ENCODE measurements around the gene TEX38. TPM values are rescaled to one million over a fixed set of nuclear protein-coding genes. Genes with fewer than 3 reads are reported as not detected.

The TEX38 gene
- polyA plus RNA-seq = not detected

DNA sequence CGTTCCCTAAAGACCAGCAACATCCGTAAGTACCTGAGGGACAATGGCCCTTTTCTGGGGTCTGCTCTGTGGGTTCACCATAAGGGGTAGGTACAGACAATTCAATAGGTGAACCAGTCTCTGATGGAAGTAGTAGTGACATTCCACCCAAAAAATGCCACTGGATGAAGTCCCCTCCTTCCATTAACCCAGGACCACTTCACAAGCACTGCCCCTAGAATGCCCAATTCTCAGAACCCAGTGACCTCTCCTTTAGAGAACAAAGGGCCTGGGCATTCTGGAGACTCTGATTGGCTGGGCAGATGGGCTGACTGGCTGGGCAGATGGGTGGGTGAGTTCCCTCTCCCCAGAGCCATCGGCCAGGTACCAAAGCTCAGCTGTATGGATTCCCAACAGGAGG is at the start of gene TEX38:
Gene TEX38, plus strand, starts transcription at position 301 of the 400 bp plus-strand sequence. Its CDS starts 81 bp downstream, at position 382.
- DNase-seq = no peak
- peaks cover 0 to 2% (median 0%) of the 10 kb centered on the region in 3 donors for H3K27me3 Mint-ChIP-seq (ENCODE audit: low read depth in 3 of 3)
- H3K4me1 Mint-ChIP-seq = peaks cover 26 to 27% of the 10 kb centered on the region in 2 donors
- no peak within 1 kb of the TSS for H3K4me3 Mint-ChIP-seq
- no peaks in the 10 kb centered on the region for H3K9me3 Mint-ChIP-seq
- H3K27ac Mint-ChIP-seq = no peak within 1 kb of the TSS
- H3K36me3 Mint-ChIP-seq = peaks cover 0 to 7% (median 0%) of the 10 kb centered on the region in 3 donors

DNA sequence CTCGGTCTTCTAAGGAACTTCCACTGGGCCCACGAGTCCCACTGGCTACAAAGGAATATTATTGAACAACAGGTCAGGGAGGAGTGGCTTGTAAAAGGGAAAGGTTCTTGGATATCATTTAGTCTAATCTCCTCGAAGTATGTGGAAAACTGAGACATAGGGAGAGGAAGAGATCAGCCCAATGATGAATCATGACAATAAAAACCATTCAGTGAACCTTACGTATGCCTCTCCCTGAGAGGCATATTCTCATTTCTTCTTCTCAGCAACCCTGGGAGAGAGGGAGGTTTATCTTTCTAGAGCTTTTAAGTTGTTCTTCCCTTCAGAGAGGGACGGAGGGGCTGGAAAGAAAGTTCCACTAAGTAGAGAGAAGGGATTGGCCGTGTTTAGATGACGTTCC is 49.7 kb upstream of the TEX38 start:
- Mint-ChIP-seq H3K36me3 (peaks cover 0 to 3% (median 0%) of the 10 kb centered on the region in 3 donors), H3K27me3 (ENCODE audit: low read depth in 3 of 3) (peaks cover 0 to 2% (median 0%) of the 10 kb centered on the region in 3 donors), H3K4me3 (no peak overlapping the region), H3K4me1 (peaks cover 5 to 8% of the 10 kb centered on the region in 2 donors), H3K9me3 (no peaks in the 10 kb centered on the region), H3K27ac (no peak overlapping the region)
- no peak for DNase-seq

DNA sequence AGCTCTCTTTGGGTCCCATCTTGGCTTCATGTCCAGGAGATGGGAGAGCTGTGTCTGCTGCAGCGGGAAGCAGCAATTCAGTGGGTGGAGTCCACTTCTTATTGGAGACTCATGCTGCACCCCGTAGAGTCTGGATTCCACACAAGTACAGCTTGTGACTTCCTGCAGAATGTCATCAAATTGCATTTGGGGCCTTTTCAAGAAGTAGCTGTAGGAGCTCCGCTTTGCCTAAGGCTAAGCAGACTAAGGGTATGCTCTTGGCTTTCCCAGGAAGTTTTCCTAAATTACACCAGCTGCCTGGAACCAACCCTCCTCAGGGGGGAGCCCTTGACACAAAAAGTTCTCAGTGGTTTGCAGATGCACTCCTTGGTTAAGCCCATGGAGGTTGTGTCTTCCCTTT is 49.3 kb upstream of the TEX38 start:
- Mint-ChIP-seq H3K4me3 (no peak overlapping the region), H3K27me3 (ENCODE audit: low read depth in 3 of 3) (peaks cover 0 to 2% (median 0%) of the 10 kb centered on the region in 3 donors), H3K4me1 (peaks cover under 1 to 4% of the 10 kb centered on the region in 2 donors), H3K27ac (no peak overlapping the region), H3K36me3 (peaks cover 0 to 3% (median 0%) of the 10 kb centered on the region in 3 donors), H3K9me3 (no peaks in the 10 kb centered on the region)
- no peak for DNase-seq

DNA sequence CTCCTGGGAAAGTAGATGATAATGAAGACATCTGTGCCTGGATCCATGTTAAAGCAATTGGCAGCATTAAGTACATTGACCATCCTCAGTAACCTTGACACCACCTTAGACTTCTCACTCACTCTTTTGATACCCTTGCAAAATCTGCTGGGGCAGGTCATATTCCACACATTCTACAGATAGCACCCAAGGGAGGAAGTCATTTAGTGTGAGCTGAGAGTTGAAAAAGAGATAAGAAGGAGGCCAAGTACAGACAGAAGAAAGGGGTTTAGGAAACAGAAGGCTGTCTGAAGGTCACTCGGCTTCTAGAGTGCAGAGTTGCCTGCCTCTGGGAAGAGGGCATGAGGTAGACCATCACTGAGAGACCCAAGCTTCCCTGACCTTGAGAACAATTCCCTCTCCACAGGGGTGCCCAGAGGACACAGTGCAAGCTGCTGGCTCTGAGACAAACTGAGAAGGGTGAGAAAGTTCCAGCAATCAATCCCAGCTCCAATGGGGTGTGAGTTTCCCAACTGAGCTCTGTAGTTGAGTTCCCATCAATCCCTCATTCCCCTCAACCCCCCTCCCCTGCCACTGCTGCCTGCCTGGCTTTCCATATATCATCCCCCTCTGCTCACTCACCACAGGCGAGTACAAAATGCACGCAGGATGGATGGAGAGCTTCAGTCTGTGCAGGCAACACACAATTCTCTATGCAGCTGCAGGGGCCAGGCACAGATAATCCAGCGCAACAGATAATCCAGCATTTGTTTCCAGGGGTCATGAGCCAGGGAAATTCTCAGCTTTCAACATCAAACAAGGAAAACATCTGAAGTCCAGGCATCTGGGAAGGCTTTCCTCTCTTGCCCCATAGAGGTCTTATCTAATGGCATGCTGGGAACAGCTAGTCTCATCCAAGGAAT is 47.7 kb upstream of the TEX38 start:
- Mint-ChIP-seq H3K27ac (peak overlapping the region in 1 of 6 donors; percentile 17), H3K4me1 (no peaks in the 10 kb centered on the region), H3K4me3 (no peak overlapping the region), H3K27me3 (ENCODE audit: low read depth in 3 of 3) (peaks cover 0 to 5% (median 0%) of the 10 kb centered on the region in 3 donors), H3K9me3 (no peaks in the 10 kb centered on the region), H3K36me3 (peaks cover 0 to 10% (median 3%) of the 10 kb centered on the region in 3 donors)
- no peak for DNase-seq

DNA sequence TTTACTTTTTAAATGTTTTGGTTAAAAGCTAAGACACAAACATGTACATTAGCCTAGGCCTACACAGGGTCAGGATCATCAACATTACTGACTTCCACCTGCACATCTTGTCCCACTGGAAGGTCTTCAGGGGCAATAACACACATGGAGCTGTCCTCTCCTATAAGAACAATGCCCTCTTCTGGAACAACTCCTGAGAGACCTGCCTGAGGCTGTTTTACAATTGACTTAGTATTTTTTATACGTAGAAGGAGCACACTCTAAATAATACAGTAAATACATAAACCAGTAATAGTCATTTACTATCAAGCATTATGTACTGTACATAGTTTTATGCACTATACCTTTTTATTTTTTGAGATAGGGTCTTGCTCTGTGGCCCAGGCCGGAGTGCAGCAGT is 40.9 kb upstream of the TEX38 start:
- no peaks in the 10 kb centered on the region for H3K4me1 Mint-ChIP-seq
- H3K4me3 Mint-ChIP-seq = no peak overlapping the region
- H3K9me3 Mint-ChIP-seq = no peaks in the 10 kb centered on the region
- peaks cover 0 to 3% (median 0%) of the 10 kb centered on the region in 3 donors for H3K27me3 Mint-ChIP-seq (ENCODE audit: low read depth in 3 of 3)
- H3K27ac Mint-ChIP-seq = no peak overlapping the region
- H3K36me3 Mint-ChIP-seq = peaks cover 14 to 31% (median 14%) of the 10 kb centered on the region in 3 donors
- no peak for DNase-seq

DNA sequence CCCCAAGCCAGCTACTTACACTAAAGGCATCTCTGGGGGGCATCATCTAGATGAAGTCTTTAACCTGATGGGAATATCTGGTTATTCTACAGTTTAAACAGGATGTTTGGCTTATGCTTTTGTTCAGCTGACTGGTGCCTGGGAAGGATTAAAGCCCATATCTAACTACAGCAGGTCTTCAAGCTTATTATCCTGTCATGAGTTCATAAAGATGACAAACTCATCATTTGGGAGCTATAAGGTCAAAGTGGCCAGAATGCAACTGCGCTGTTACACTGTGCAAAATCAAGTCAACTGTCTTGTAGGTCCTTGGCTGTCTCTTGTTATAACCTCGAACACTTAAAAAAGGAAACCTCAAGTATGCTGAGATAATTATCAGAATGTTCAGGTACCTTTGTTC is 36.4 kb upstream of the TEX38 start:
- no peak overlapping the region for H3K27ac Mint-ChIP-seq
- peaks cover 12 to 44% (median 17%) of the 10 kb centered on the region in 3 donors for H3K36me3 Mint-ChIP-seq
- DNase-seq = no peak
- H3K4me1 Mint-ChIP-seq = no peaks in the 10 kb centered on the region
- H3K4me3 Mint-ChIP-seq = no peak overlapping the region
- H3K9me3 Mint-ChIP-seq = no peaks in the 10 kb centered on the region
- H3K27me3 Mint-ChIP-seq (ENCODE audit: low read depth in 3 of 3) = no peaks in the 10 kb centered on the region

DNA sequence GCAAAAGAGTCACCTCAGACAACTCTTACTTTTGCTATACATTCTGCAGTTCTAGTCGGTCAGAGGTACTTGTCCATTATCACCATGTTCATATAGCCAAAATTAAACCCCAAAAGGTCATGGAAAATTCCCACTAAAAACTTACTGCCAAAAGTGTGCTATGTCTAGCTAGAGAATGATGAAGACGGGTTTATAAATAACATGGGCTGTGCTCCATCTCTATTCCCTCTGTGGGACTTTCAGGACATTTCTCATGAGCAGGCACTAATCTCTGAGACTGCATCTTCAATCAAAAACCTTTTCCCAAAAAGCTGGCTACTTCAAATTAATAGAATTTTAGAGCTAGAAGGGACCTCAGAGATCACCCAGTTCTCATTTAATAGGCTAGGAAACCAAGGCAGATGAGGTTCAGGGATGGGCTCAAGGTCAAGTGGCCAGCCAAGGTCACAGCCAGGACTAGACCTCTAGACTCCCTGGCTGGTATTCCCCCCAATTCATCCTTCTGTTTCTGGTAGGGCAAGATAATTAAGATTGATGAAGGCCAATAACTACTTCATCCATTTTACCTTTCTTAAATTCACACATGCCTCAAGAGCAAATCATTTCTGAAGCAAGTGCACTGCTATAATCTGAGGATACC is 34.1 kb upstream of the TEX38 start:
- Mint-ChIP-seq H3K4me1 (no peaks in the 10 kb centered on the region), H3K9me3 (no peaks in the 10 kb centered on the region), H3K36me3 (peaks cover 20 to 49% (median 24%) of the 10 kb centered on the region in 3 donors), H3K27ac (no peak overlapping the region), H3K4me3 (no peak overlapping the region), H3K27me3 (ENCODE audit: low read depth in 3 of 3) (peaks cover 0 to 2% (median 0%) of the 10 kb centered on the region in 3 donors)
- DNase-seq = no peak

DNA sequence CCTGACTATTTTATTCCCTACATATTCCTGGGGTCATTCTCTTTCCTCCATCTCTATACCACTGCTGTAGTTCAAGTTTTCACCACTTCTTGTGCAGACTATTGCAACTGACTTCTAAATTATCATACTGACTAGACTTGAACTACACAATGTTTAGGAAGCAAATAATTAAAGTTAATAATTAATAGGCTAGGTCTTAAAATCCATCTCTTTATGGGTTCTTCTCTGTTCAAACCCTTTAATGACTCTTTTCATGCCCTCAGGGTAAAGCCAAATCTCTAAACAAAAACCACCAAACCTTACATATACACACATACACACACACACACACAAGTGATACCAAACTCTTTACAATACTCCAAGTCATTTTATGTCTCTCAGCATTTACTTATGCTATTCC is 32.7 kb upstream of the TEX38 start:
- Mint-ChIP-seq H3K27me3 (ENCODE audit: low read depth in 3 of 3) (peaks cover 0 to 2% (median 0%) of the 10 kb centered on the region in 3 donors), H3K9me3 (no peaks in the 10 kb centered on the region), H3K27ac (no peak overlapping the region), H3K36me3 (peaks cover 15 to 38% (median 20%) of the 10 kb centered on the region in 3 donors), H3K4me3 (no peak overlapping the region), H3K4me1 (no peaks in the 10 kb centered on the region)
- DNase-seq = no peak

DNA sequence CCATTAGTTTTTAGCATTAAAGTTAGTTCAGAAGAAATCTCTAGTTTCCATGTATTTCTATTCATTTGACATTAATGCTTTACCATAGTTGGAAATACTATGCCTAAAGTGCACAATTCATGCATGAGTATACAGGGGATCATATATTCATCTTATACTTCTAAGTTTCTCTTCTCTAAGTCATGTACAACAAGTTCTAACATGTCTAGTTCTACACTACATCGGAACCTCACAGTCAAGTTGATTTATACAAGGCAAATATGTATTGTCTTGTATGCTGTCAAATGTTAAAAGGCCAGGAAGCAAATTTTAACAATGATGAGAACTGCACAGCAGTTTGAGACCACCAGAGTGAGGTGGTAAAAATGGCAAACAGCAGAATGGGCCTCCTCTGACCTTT is 32.1 kb upstream of the TEX38 start:
- Mint-ChIP-seq H3K27ac (no peak overlapping the region), H3K4me3 (no peak overlapping the region), H3K27me3 (ENCODE audit: low read depth in 3 of 3) (peaks cover 0 to 2% (median 0%) of the 10 kb centered on the region in 3 donors), H3K9me3 (no peaks in the 10 kb centered on the region), H3K36me3 (peaks cover 14 to 32% (median 20%) of the 10 kb centered on the region in 3 donors), H3K4me1 (no peaks in the 10 kb centered on the region)
- DNase-seq = no peak

DNA sequence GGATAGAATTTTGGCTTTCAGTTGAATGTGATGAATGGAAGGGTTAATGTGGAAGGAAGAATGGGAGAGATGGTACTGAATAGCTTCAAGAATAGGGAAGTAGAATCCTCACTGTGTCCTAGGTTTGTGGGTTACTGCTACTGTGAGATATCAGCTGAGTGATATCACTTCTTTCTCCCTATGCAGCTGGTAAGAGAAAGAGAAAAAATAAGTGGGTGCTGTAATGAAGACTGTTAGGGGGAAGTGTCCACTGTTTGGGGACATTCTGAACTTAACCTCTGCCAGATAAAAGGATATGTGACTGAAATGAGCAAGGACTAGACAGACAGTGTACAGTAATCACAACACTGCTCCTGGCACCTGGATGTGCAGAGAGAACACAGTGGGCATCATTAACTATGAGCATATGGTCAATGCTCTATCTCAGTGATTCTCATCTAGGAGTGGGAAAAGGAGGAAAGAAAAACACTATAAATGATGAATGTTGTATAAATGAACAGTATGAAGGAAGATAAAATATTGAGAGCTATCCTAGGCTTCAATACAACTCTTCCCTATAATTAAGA is 29.5 kb upstream of the TEX38 start:
- H3K27me3 Mint-ChIP-seq (ENCODE audit: low read depth in 3 of 3) = peaks cover 0 to 2% (median 0%) of the 10 kb centered on the region in 3 donors
- H3K27ac Mint-ChIP-seq = no peak overlapping the region
- no peaks in the 10 kb centered on the region for H3K4me1 Mint-ChIP-seq
- H3K36me3 Mint-ChIP-seq = peaks cover 12 to 30% (median 25%) of the 10 kb centered on the region in 3 donors
- no peak overlapping the region for H3K4me3 Mint-ChIP-seq
- no peak for DNase-seq
- no peaks in the 10 kb centered on the region for H3K9me3 Mint-ChIP-seq

DNA sequence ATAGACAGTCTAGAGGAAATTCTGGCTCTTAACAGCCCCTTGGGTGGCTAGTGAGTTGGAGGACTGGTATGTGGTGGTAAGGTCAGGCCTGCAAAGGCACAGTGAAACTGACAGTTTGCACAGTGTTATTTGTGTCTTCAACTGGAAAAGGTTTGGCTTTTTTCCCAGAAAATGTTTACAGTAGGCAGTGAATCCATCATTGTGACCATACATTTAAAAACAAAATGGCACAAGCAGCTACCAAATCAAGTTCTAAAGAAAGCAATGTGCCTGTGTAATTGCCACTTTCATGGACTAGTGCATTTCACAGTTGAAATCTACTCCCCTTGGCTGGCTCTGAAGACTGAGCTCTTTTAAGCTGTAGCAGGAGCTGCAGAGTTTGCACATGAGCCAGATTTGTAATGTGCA is 28.3 kb upstream of the TEX38 start:
- no peak overlapping the region for H3K27ac Mint-ChIP-seq
- no peaks in the 10 kb centered on the region for H3K4me1 Mint-ChIP-seq
- no peaks in the 10 kb centered on the region for H3K9me3 Mint-ChIP-seq
- peaks cover 16 to 35% (median 29%) of the 10 kb centered on the region in 3 donors for H3K36me3 Mint-ChIP-seq
- no peak overlapping the region for H3K4me3 Mint-ChIP-seq
- peaks cover 0 to 2% (median 0%) of the 10 kb centered on the region in 3 donors for H3K27me3 Mint-ChIP-seq (ENCODE audit: low read depth in 3 of 3)
- no peak for DNase-seq

DNA sequence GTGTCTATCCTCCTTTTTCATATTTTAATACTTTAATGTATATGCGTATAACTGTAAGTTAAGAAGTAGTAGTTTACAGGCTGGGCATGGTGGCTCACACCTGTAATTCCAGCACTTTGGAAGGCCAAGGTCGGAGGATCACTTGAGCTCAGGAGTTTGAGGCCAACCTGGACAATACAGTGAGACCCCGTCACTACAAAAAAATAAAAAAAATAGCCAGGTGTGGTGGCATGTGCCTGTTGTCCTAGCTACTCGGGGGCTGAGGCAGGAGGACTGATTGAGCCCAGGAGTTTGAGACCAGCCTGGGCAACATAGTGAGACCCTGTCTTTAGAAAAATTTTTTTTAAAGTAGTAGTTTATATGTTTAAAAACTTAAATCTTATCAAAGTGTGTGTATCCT is 25.8 kb upstream of the TEX38 start:
- no peaks in the 10 kb centered on the region for H3K9me3 Mint-ChIP-seq
- no peak overlapping the region for H3K27ac Mint-ChIP-seq
- peaks cover 0 to 2% (median 0%) of the 10 kb centered on the region in 3 donors for H3K27me3 Mint-ChIP-seq (ENCODE audit: low read depth in 3 of 3)
- DNase-seq = no peak
- H3K4me3 Mint-ChIP-seq = no peak overlapping the region
- no peaks in the 10 kb centered on the region for H3K4me1 Mint-ChIP-seq
- peaks cover 24 to 39% (median 38%) of the 10 kb centered on the region in 3 donors for H3K36me3 Mint-ChIP-seq

DNA sequence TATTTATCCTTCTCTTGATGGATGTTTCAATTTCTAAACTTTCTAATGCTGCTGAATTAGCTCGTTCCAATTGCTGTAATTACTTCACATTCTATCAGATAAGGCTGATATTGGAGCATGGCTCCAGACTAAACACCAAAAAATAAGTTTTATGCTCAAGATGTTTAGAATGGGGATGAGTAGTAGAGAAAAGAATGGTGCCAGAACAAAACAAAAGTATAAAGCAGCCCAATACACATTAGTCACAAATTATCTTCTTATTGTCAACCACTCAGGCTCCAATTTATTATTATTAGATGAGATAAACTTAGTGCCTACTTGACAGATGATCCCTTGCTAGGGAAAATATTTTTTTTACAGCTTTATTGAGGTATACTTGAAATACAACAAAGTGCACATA is 25.3 kb upstream of the TEX38 start:
- no peaks in the 10 kb centered on the region for H3K9me3 Mint-ChIP-seq
- no peak overlapping the region for H3K27ac Mint-ChIP-seq
- H3K27me3 Mint-ChIP-seq (ENCODE audit: low read depth in 3 of 3) = peaks cover 0 to 2% (median 0%) of the 10 kb centered on the region in 3 donors
- no peaks in the 10 kb centered on the region for H3K4me1 Mint-ChIP-seq
- no peak overlapping the region for H3K4me3 Mint-ChIP-seq
- H3K36me3 Mint-ChIP-seq = peaks cover 24 to 40% (median 37%) of the 10 kb centered on the region in 3 donors
- no peak for DNase-seq

DNA sequence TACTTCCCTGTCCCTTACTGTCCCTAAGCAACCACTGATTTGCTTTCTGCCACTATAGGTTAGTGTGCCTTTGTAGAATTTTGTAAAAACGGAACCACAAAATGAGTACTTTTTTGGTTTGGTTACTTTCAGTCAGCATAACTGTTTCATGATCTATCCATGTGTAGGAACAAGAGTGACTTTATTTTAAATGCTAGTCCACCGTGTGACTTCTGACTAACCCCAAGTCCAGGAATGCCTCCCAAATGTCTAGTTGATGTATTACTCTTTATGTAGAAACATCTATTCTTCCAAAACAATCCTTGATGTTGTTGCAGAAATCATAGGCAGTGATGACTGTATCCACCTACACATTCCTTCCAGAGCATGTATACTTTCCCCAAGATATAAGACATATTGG is 24.8 kb upstream of the TEX38 start:
- Mint-ChIP-seq H3K4me1 (no peaks in the 10 kb centered on the region), H3K36me3 (peaks cover 20 to 37% (median 34%) of the 10 kb centered on the region in 3 donors), H3K27ac (no peak overlapping the region), H3K9me3 (no peaks in the 10 kb centered on the region), H3K27me3 (ENCODE audit: low read depth in 3 of 3) (no peaks in the 10 kb centered on the region), H3K4me3 (no peak overlapping the region)
- DNase-seq = no peak

Data from immature natural killer cell (primary cell).